SK-N-MC (cell line): ENCODE measurements around the gene CD96.

ENCODE experiments used
- EZH2 ChIP-seq: fragments of 200-600 bp; sonication (generic); IDR thresholded peaks from one replicate; pipeline ENCODE4 v1.6.1; 2017; ENCODE audit warnings: antibody characterized with exemption
- POLR2AphosphoS5 ChIP-seq: IDR thresholded peaks from 2 replicates; pipeline ENCODE4 v1.6.1; 2012; ENCODE audit warnings: mild to moderate bottlenecking, low read depth, low read length, borderline replicate concordance

GRCh38 chr3:111598552-111598951 lies 56.6 kb downstream of the CD96 start:
- no peak for TF ChIP-seq EZH2
- TF ChIP-seq POLR2AphosphoS5, result no peak
